ENCODE results near the gene CYB5R4. TPM values are rescaled to one million over a fixed set of nuclear protein-coding genes. Genes with fewer than 3 reads are reported as not detected.

Gene CYB5R4
- total RNA-seq, 2 donors from 2014 or later = 13.7 to 18.9 TPM

DNA sequence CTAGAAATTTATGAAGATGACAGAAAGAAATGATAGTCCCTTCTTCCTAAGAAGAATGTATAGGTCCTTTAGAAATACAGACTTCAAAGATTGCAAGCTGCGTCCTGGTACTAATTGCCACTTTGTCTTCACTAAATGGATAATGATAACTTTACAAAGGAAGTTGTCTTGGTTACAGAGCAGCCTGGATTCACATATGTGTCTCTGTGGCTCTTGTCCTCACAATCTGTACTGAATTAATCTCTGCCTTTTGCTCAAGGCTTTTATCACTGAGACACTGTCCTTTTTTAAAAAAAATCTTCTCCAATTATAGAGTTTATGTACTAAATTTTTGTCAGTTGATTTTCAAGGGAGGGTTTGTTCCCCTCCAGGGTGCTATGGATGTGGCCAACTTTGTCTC, 156.5 kb downstream of the CYB5R4 start:
- WGBS, 2 experiments (ENCODE audit: insufficient coverage in 1 of 2, insufficient read length in 1 of 2) = 60 to 78% methylated on average over 1 of the region's 1 CpG
- H3K4me1 Mint-ChIP-seq = peaks cover 8% of the 10 kb centered on the region
- TF ChIP-seq, protein P1, sequence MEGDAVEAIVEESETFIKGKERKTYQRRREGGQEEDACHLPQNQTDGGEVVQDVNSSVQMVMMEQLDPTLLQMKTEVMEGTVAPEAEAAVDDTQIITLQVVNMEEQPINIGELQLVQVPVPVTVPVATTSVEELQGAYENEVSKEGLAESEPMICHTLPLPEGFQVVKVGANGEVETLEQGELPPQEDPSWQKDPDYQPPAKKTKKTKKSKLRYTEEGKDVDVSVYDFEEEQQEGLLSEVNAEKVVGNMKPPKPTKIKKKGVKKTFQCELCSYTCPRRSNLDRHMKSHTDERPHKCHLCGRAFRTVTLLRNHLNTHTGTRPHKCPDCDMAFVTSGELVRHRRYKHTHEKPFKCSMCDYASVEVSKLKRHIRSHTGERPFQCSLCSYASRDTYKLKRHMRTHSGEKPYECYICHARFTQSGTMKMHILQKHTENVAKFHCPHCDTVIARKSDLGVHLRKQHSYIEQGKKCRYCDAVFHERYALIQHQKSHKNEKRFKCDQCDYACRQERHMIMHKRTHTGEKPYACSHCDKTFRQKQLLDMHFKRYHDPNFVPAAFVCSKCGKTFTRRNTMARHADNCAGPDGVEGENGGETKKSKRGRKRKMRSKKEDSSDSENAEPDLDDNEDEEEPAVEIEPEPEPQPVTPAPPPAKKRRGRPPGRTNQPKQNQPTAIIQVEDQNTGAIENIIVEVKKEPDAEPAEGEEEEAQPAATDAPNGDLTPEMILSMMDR (conservative IDR thresholded peaks at IDR 0.05) = no peak

More for the DNA sequence above, 156.5 kb downstream of the CYB5R4 start:
- no peaks in the 10 kb centered on the region for H3K36me3 Mint-ChIP-seq (ENCODE audit: low read depth)
- no peak for DNase-seq
- no peak overlapping the region for H3K4me3 ChIP-seq (ENCODE audit: low read length)
- no peak overlapping the region for H3K27ac ChIP-seq (ENCODE audit: low read depth, low read length)
- H3K27me3 Mint-ChIP-seq (ENCODE audit: insufficient read depth) = no peaks in the 10 kb centered on the region
- H3K4me1 ChIP-seq (ENCODE audit: control insufficient read depth, insufficient read depth, low read length) = no peaks in the 10 kb centered on the region
- no peaks in the 10 kb centered on the region for H3K36me3 ChIP-seq (ENCODE audit: control insufficient read depth, insufficient read depth, low read length)
- H3K9me3 ChIP-seq (ENCODE audit: control insufficient read depth, low read length) = no peaks in the 10 kb centered on the region
- no peak overlapping the region for H3K27ac Mint-ChIP-seq
- H3K9ac ChIP-seq (ENCODE audit: extremely low read depth, low read length, poor library complexity, severe bottlenecking) = no peak overlapping the region
- H3K9me3 Mint-ChIP-seq = no peaks in the 10 kb centered on the region
- H3K4me3 Mint-ChIP-seq = no peak overlapping the region
- H3K27me3 ChIP-seq (ENCODE audit: control insufficient read depth, insufficient read depth, low read length, poor library complexity, severe bottlenecking) = no peaks in the 10 kb centered on the region

Other genes starting within 250 kb of the CYB5R4 start
- gene SNAP91, start 150.6 kb upstream of the CYB5R4 start, total RNA-seq = 1 to 10 TPM in 1 of 2 donors, under 1 TPM in 1; 0.58 to 1.6 TPM
- 1 to 10 TPM in 1 of 2 donors, under 1 TPM in 1; 0.07 to 1.2 TPM for gene RIPPLY2, start 6.3 kb upstream of the CYB5R4 start, total RNA-seq
- gene MRAP2, start 174.1 kb downstream of the CYB5R4 start, total RNA-seq = 10 to 100 TPM; 10.7 to 10.8 TPM

All from endodermal cell (in vitro differentiated cells).